ENCODE measurements around the gene ZNF575.

The ZNF575 gene

GRCh38 chr19:43526884-43527859 is 5.8 kb upstream of the ZNF575 start, which contains the start of gene ETHE1 (continued):
- TF ChIP-seq ZNF660 (tag by site-specific recombination; IDR thresholded peaks at IDR 0.05) (peak; percentile 28; the same call in 1 of the 2 replicates), WT1 (tag by site-specific recombination; IDR thresholded peaks at IDR 0.05) (peak; percentile 36; the same call in 1 of the 2 replicates), PRDM4 (tag by site-specific recombination; IDR thresholded peaks at IDR 0.05) (no peak; the same call in 1 of the 2 replicates), SP3 (tag by site-specific recombination; IDR thresholded peaks at IDR 0.05) (peak; percentile 98), ZNF292 (tag by site-specific recombination; IDR thresholded peaks at IDR 0.05; ENCODE audit: borderline replicate concordance, low read depth) (no peak), ZNF280D (tag by site-specific recombination; IDR thresholded peaks at IDR 0.05) (peak; percentile 62; the same call in 1 of the 2 replicates), ZBTB7A (tag by site-specific recombination; IDR thresholded peaks at IDR 0.05; ENCODE audit: low read depth) (0 out of 2 replicates have a peak, but pooled peaks have one; percentile 29), ZEB2 (tag by site-specific recombination; IDR thresholded peaks at IDR 0.05) (peak; percentile 62), ZFHX2 (tag by site-specific recombination; conservative IDR thresholded peaks at IDR 0.05) (peak; percentile 97), EGR2 (tag by site-specific recombination; IDR thresholded peaks at IDR 0.05; ENCODE audit: low read depth) (peak; percentile 97)

GRCh38 chr19:43527860-43528622 is 4.9 kb upstream of the ZNF575 start:
- H3K27ac ChIP-seq (ENCODE audit: extremely low read depth, low read depth, low read length): no peak overlapping the region
- POLR2A ChIA-PET: interaction anchor here (0.5 to 2.7 kb wide), 8 partner anchors 9 to 639 kb away, joined by 3 to 10 read pairs (median 4); partner anchors contain the start of genes IRGQ, PHLDB3 and ZNF576
- TF ChIP-seq ZNF416 (tag by site-specific recombination; IDR thresholded peaks at IDR 0.05) (no peak), ZNF366 (tag by site-specific recombination; conservative IDR thresholded peaks at IDR 0.05) (peak; percentile 87), KLF1 (tag by site-specific recombination; IDR thresholded peaks at IDR 0.05) (peak; percentile 61), ZIC2 (tag by site-specific recombination; IDR thresholded peaks at IDR 0.05) (no peak), ZNF138 (tag by site-specific recombination; IDR thresholded peaks at IDR 0.05; ENCODE audit: borderline replicate concordance) (no peak), ZNF777 (tag by site-specific recombination; IDR thresholded peaks at IDR 0.05; ENCODE audit: borderline replicate concordance) (no peak), ZNF76 (tag by site-specific recombination; IDR thresholded peaks at IDR 0.05; ENCODE audit: borderline replicate concordance, low read depth) (peak; percentile 40; the same call in 1 of the 2 replicates), ZNF518A (tag by site-specific recombination; conservative IDR thresholded peaks at IDR 0.05; ENCODE audit: low read depth) (peak; percentile 9; the same call in 1 of the 2 replicates), ZBTB6 (tag by site-specific recombination; IDR thresholded peaks at IDR 0.05) (0 out of 2 replicates have a peak, but pooled peaks have one; percentile 17)

More at GRCh38 chr19:43527860-43528622, 4.9 kb upstream of the ZNF575 start:
- Histone ChIP-seq H3K9me3 (ENCODE audit: control insufficient read depth, insufficient read depth, low read depth, low read length) (no peaks in the 10 kb centered on the region), H3K4me3 (ENCODE audit: low read depth, low read length) (no peak overlapping the region), H3K36me3 (ENCODE audit: control insufficient read depth in 2 of 2, insufficient read depth in 1 of 2, low read length in 2 of 2) (peaks cover 0 to 13% of the 10 kb centered on the region in 2 experiments; a peak in 1 of 3 replicates), H3K4me1 (ENCODE audit: control insufficient read depth, insufficient read depth, low read length) (peaks cover 39% of the 10 kb centered on the region)
- CTCF ChIA-PET: interaction anchor here (0.6 to 14.5 kb wide), 17 partner anchors 9 to 423 kb away, joined by 3 to 749 read pairs (median 5); no protein-coding TSS in a partner anchor

Measured in HEK293 (cell line).